ENCODE measurements around the gene STXBP5.

DNA sequence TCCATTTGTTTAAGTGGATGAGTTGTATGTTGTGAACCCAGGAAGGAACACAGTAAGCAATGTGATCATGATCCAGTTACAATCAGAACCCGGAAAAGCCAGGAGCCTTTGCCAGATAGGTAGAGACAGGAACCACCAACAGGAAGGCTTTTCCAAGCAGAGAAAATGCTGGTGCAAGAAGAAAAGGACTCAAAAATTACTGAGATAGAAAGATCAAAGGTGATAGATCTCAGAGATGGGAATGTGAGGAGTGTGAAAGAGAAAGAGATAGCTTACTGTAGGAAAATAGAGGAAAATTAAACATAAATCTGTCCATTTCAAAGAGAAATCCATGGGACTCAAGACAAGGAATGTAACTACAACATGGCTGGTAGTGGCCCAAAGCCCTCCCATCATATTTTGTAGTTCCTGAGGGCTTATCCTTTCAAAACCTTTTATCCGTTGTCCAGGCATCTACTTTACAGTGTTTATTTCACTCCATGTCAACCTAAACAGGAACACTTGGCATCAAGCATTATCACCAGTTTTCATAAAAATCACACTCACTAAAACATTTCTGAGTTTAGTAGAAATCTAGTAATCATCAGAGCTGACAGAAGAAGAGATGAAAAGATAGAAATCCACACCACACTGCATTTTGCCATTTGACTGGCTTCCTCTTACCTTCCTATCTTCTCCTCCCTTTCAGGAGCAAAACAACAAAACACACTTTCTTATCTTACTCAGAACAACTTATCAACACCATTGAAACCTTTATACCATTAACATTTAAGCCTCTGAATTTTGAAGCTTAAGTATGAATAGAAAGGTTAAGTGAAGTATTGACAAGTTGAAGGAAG lies 44.5 kb upstream of the STXBP5 start:
- TF ChIP-seq CTCF (IDR thresholded peaks at IDR 0.05; ENCODE audit: poor library complexity): no peak
- TF ChIP-seq EZH2 (IDR thresholded peaks at IDR 0.05; ENCODE audit: borderline replicate concordance): no peak

Measured in hepatocyte (in vitro differentiated cells).